HG03439 (cell line): Measurements from ENCODE around the gene ZNF217.
"Not testable (repeated sequence)": the region's sequence is repeated elsewhere in the genome, so short reads cannot be mapped to it uniquely, and the experiment has no call there.

Experiments used
- ATAC-seq: cut with Tn5 transposase; IDR thresholded peaks from one replicate; pipeline ENCODE4 v1.9.1; 2021; ENCODE audit warnings: mild to moderate bottlenecking, moderate library complexity; ENCODE audit not compliant: unreplicated experiment

Gene ZNF217

GRCh38 chr20:53598140-53599043, 4.8 kb upstream of the ZNF217 start:
- no peak for ATAC-seq

- no peak for ATAC-seq
Measured at GRCh38 chr20:53597521-53598120, 4.0 kb upstream of the ZNF217 start.

GRCh38 chr20:53597030-53597482, 3.4 kb upstream of the ZNF217 start:
- ATAC-seq, result no peak

GRCh38 chr20:53596189-53597001, 2.8 kb upstream of the ZNF217 start:
- ATAC-seq, result not testable (repeated sequence)

- not testable (repeated sequence) for ATAC-seq
Measured at GRCh38 chr20:53595742-53596141, 2.1 kb upstream of the ZNF217 start.

- ATAC-seq, result no peak
Measured at GRCh38 chr20:53595018-53595378, 1.4 kb upstream of the ZNF217 start.

- peak; percentile 64 for ATAC-seq
Measured at GRCh38 chr20:53594068-53595017, 704 bp upstream of the ZNF217 start.

- ATAC-seq, result peak; percentile 3
Measured at GRCh38 chr20:53592992-53593465, 610 bp downstream of the ZNF217 start.

GRCh38 chr20:53592454-53592991, 1.1 kb downstream of the ZNF217 start:
- not testable (repeated sequence) for ATAC-seq

GRCh38 chr20:53591941-53592441, 1.6 kb downstream of the ZNF217 start:
- ATAC-seq, result not testable (repeated sequence)

GRCh38 chr20:53591206-53591741, 2.4 kb downstream of the ZNF217 start:
- not testable (repeated sequence) for ATAC-seq

- ATAC-seq, result not testable (repeated sequence)
Measured at GRCh38 chr20:53590608-53591007, 3.0 kb downstream of the ZNF217 start.

- not testable (repeated sequence) for ATAC-seq
Measured at GRCh38 chr20:53590122-53590521, 3.5 kb downstream of the ZNF217 start.

- not testable (repeated sequence) for ATAC-seq
Measured at GRCh38 chr20:53589321-53590065, 4.1 kb downstream of the ZNF217 start.

- ATAC-seq, result not testable (repeated sequence)
Measured at GRCh38 chr20:53587157-53587703, 6.4 kb downstream of the ZNF217 start.

GRCh38 chr20:53586640-53587039, 7.0 kb downstream of the ZNF217 start:
- no peak for ATAC-seq

- ATAC-seq, result not testable (repeated sequence)
Measured at GRCh38 chr20:53585910-53586309, 7.7 kb downstream of the ZNF217 start.

- not testable (repeated sequence) for ATAC-seq
Measured at GRCh38 chr20:53585004-53585569, 8.6 kb downstream of the ZNF217 start.
